Stimulated activated CD8-positive, alpha-beta memory T cell treated with anti-CD3 and anti-CD28 coated beads, Interleukin-12 subunit alpha, Interleukin-12 subunit beta, amount 100 ng/mL, for 24 hours (primary cell): ENCODE results near the gene CCDC102A.

Source experiments
- DNase-seq: peaks from one replicate; pipeline ENCODE4 v3.0.0-alpha.2; 2020; ENCODE audit errors: extremely low read depth

The CCDC102A gene

GRCh38 chr16:57479205-57479975, 57.0 kb downstream of the CCDC102A start:
- no peak for DNase-seq

GRCh38 chr16:57478396-57479204, 57.8 kb downstream of the CCDC102A start:
- no peak for DNase-seq

GRCh38 chr16:57477531-57478202, 58.7 kb downstream of the CCDC102A start:
- no peak for DNase-seq

- DNase-seq, result no peak
Measured at GRCh38 chr16:57476546-57477410, 59.6 kb downstream of the CCDC102A start.

- peak; percentile 48 for DNase-seq
Measured at GRCh38 chr16:57475711-57476339, 60.5 kb downstream of the CCDC102A start.

GRCh38 chr16:57474671-57475661, 61.4 kb downstream of the CCDC102A start:
- DNase-seq, result no peak

GRCh38 chr16:57473906-57474305, 62.5 kb downstream of the CCDC102A start:
- DNase-seq, result no peak

GRCh38 chr16:57473176-57473840, 63.1 kb downstream of the CCDC102A start:
- DNase-seq, result no peak

GRCh38 chr16:57472665-57473060, 63.7 kb downstream of the CCDC102A start:
- DNase-seq, result no peak

GRCh38 chr16:57471852-57472664, 64.3 kb downstream of the CCDC102A start:
- DNase-seq, result no peak

GRCh38 chr16:57471209-57471608, 65.2 kb downstream of the CCDC102A start:
- no peak for DNase-seq

- DNase-seq, result no peak
Measured at GRCh38 chr16:57470711-57471110, 65.7 kb downstream of the CCDC102A start.

- no peak for DNase-seq
Measured at GRCh38 chr16:57469917-57470470, 66.4 kb downstream of the CCDC102A start.

GRCh38 chr16:57469046-57469445, 67.3 kb downstream of the CCDC102A start:
- DNase-seq, result no peak

- no peak for DNase-seq
Measured at GRCh38 chr16:57468346-57468745, 68.0 kb downstream of the CCDC102A start.

- DNase-seq, result no peak
Measured at GRCh38 chr16:57464523-57464922, 71.8 kb downstream of the CCDC102A start.

- DNase-seq, result no peak
Measured at GRCh38 chr16:57462978-57463362, 73.4 kb downstream of the CCDC102A start.
